Heart left ventricle (tissue), 13 donors: ENCODE results near the gene SLC25A21.

Source experiments
- CTCF ChIP-seq, 12 donors: fragments of 200-600 bp; sonication (generic) in 4 of 12; IDR thresholded peaks; one replicate each; pipeline versions ENCODE4 v1.5.0 to v1.8.0; 2018 to 2022; ENCODE audit warnings: antibody characterized with exemption in 12 of 12, mild to moderate bottlenecking in 5 of 12
- POLR2A ChIP-seq, 2 donors: fragments of 450-650 bp; IDR thresholded peaks; one replicate each; pipeline ENCODE4 v1.6.1; 2017; ENCODE audit warnings: antibody characterized with exemption in 2 of 2, mild to moderate bottlenecking in 2 of 2, moderate library complexity in 2 of 2
- donor health status: ischemic (EF 13 %, LVEDD 7.1; RV severe dilation, severe dysfunction).
- donor health status: DM: no; HTN: yes; CAD: no.
- donor health status: DM: no; HTN: no; CAD: no.
- donor health status: ischemic (EF 25% LVEDD 6.9; RV normal size, moderate dysfunction).
- donor health status: ischemic (EF 25% LVEDD 5.7; RV mildly dilated, moderate dysfunction).
- donor health status: ischemic (EF 35%, LVEDD 5.7; RV mildly dilated, moderate dysfunction).
- donor health status: nonischemic (EF 11% LVEDD 7.7; RV severe dilation, severe dysfunction).
- donor health status: DM: yes; HTN: yes; CAD: no.
- donor health status: PGD.
- donor health status: ischemic (EF 29% LVEDD 5.4; RV normal size, mild dysfunction).
- donor health status: nonischemic (EF 23%, LVEDD 6.1; RV moderate dilation, normal function).

- TF ChIP-seq POLR2A (IDR thresholded peaks at IDR 0.05): no peak
- no peak for TF ChIP-seq CTCF (IDR thresholded peaks at IDR 0.05)
These were observed 448.2 kb downstream of the SLC25A21 start for GRCh38 chr14:36724162-36724561.
